ENCODE data around the gene MEGF6. TPM values are rescaled to one million over a fixed set of nuclear protein-coding genes. Genes with fewer than 3 reads are reported as not detected.

Gene MEGF6
- total and polyA plus RNA-seq, 9 of the 15 experiments (the other 6 are each of a cell fraction or from before 2014, with no cell fraction given), result 0.03 to 1.7 (median 0.24) TPM; not detected in 3

GRCh38 chr1:3519301-3519885 is 91.9 kb downstream of the MEGF6 start:
- FAIRE-seq (no peak), ATAC-seq (no peak), DNase-seq (ENCODE audit: extremely low read depth in 1 of 4, low spot score in 3 of 4) (no peak)
- no TSS peak for BruUV-seq (replicated peaks)
- Histone ChIP-seq H3K4me1 (replicated peaks in 1 of 2; ENCODE audit: control insufficient read depth in 2 of 2, insufficient read depth in 2 of 2, low read length in 2 of 2) (peaks cover 0 to 53% of the 10 kb centered on the region in 2 experiments; a peak in 2 of 5 replicates), H3K9me3 (replicated peaks; ENCODE audit: control insufficient read depth, insufficient read depth, low read depth, low read length) (no peaks in the 10 kb centered on the region; the same call in 1 of the 2 replicates), H3K9ac (ENCODE audit: insufficient read depth in 1 of 2, low read depth in 2 of 2, low read length in 2 of 2) (no peak overlapping the region), H2AFZ (ENCODE audit: low read depth, low read length) (no peak overlapping the region), H4K20me1 (replicated peaks; ENCODE audit: control insufficient read depth, insufficient read depth, low read length) (peaks cover 8% of the 10 kb centered on the region; the same call in 1 of the 2 replicates), H3K27ac (ENCODE audit: extremely low read depth, low read depth, low read length) (no peak overlapping the region), H3K79me2 (ENCODE audit: control insufficient read depth, insufficient read depth, low read length) (no peaks in the 10 kb centered on the region), H3K36me3 (ENCODE audit: control insufficient read depth, insufficient read depth, low read length) (no peaks in the 10 kb centered on the region), H3K4me3 (no peak overlapping the region), H3K9me1 (ENCODE audit: control insufficient read depth, insufficient read depth, low read length) (no peaks in the 10 kb centered on the region), H3K4me2 (ENCODE audit: insufficient read depth, low read length) (no peak overlapping the region), H3K27me3 (ENCODE audit: control insufficient read depth in 2 of 2, insufficient read depth in 2 of 2, low read length in 2 of 2) (peaks cover 5 to 64% of the 10 kb centered on the region in 2 experiments; a peak in 3 of 5 replicates)
- TF ChIP-seq ZNF354B (CRISPR knock-in tag; IDR thresholded peaks at IDR 0.05), result no peak
- TF ChIP-seq CAMTA2 (CRISPR knock-in tag; conservative IDR thresholded peaks at IDR 0.05), result no peak
- TF ChIP-seq TGIF2 (CRISPR knock-in tag; IDR thresholded peaks at IDR 0.05), result no peak
- TF ChIP-seq ERF (CRISPR knock-in tag; IDR thresholded peaks at IDR 0.05), result no peak
- TF ChIP-seq ELK3 (CRISPR knock-in tag; IDR thresholded peaks at IDR 0.05), result no peak
- TF ChIP-seq ZNF384 (IDR thresholded peaks at IDR 0.05; ENCODE audit: low read depth, low read length), result no peak
- no peak for TF ChIP-seq SRF (CRISPR knock-in tag; IDR thresholded peaks at IDR 0.05)
- TF ChIP-seq ELF1 (tag; IDR thresholded peaks at IDR 0.05), result no peak
- no peak for TF ChIP-seq THAP7 (CRISPR knock-in tag; IDR thresholded peaks at IDR 0.05)
- no peak for TF ChIP-seq ZFP30 (CRISPR knock-in tag; IDR thresholded peaks at IDR 0.05; ENCODE audit: borderline replicate concordance)
- no peak for TF ChIP-seq SMAD4 (CRISPR knock-in tag; conservative IDR thresholded peaks at IDR 0.05)
- no peak for TF ChIP-seq ZNF347 (CRISPR knock-in tag; IDR thresholded peaks at IDR 0.05; ENCODE audit: low read depth)
- no peak for TF ChIP-seq TAF9B (IDR thresholded peaks at IDR 0.05; ENCODE audit: partially characterized antibody)
- no peak for TF ChIP-seq ZNF143 (CRISPR knock-in tag; IDR thresholded peaks at IDR 0.05)
- TF ChIP-seq RUNX1 (IDR thresholded peaks at IDR 0.05; ENCODE audit: low read depth), result no peak
- no peak for TF ChIP-seq ZNF639 (CRISPR knock-in tag; conservative IDR thresholded peaks at IDR 0.05 in 1 of 2, IDR thresholded peaks at IDR 0.05 in 1 of 2)
- no peak for TF ChIP-seq GTF2E2 (tag; IDR thresholded peaks at IDR 0.05)
- TF ChIP-seq PHF8 (IDR thresholded peaks at IDR 0.05; ENCODE audit: borderline replicate concordance, low read length), result no peak
- TF ChIP-seq RBBP5 (IDR thresholded peaks at IDR 0.05; ENCODE audit: borderline replicate concordance, insufficient read depth, low read length, poor library complexity, severe bottlenecking), result no peak
- in situ Hi-C loops (cut with MboI) (no loop called here), intact Hi-C loops (cut with micrococcal nuclease) (no loop called here)
- WGBS (ENCODE audit: insufficient coverage, low coverage, missing lambda C conversion rate), result 3% methylated on average over 26 of the region's 27 CpGs
- POLR2A ChIA-PET, result interaction anchor here (0.6 to 1.2 kb wide), 3 partner anchors 9 to 91 kb away, joined by 4 to 5 read pairs (median 4); no protein-coding TSS in a partner anchor
- CTCF ChIA-PET (ENCODE audit: low intra/inter-chr PET ratio), result no interaction called here

Data from K562 (cell line).